T-helper 2 cell treated with Interferon-gamma antibody and Interleukin-4, amounts not matched to agents 5 μg/mL and 100 μg/mL, for 36 hours (primary cell): ENCODE measurements around the gene ISX.

Source experiments
- DNase-seq: peaks from one replicate; pipeline ENCODE4 v3.0.0; 2021; ENCODE audit warnings: low spot score
- H3K27ac Mint-ChIP-seq: one replicate; pipeline ENCODE4 v1.8.0; 2021; ENCODE audit warnings: mild to moderate bottlenecking, mixed read lengths
- H3K27me3 Mint-ChIP-seq: one replicate; pipeline ENCODE4 v1.8.0; 2021; ENCODE audit warnings: low read depth, mixed read lengths
- H3K36me3 Mint-ChIP-seq: one replicate; pipeline ENCODE4 v1.8.0; 2021; ENCODE audit warnings: low read depth, mixed read lengths
- H3K4me1 Mint-ChIP-seq: one replicate; pipeline ENCODE4 v1.8.0; 2021; ENCODE audit warnings: low read depth, mixed read lengths
- H3K4me3 Mint-ChIP-seq: one replicate; pipeline ENCODE4 v1.8.0; 2022; ENCODE audit warnings: mild to moderate bottlenecking, moderate library complexity, mixed read lengths
- H3K9me3 Mint-ChIP-seq: one replicate; pipeline ENCODE4 v1.8.0; 2021; ENCODE audit warnings: mixed read lengths

ISX gene

DNA sequence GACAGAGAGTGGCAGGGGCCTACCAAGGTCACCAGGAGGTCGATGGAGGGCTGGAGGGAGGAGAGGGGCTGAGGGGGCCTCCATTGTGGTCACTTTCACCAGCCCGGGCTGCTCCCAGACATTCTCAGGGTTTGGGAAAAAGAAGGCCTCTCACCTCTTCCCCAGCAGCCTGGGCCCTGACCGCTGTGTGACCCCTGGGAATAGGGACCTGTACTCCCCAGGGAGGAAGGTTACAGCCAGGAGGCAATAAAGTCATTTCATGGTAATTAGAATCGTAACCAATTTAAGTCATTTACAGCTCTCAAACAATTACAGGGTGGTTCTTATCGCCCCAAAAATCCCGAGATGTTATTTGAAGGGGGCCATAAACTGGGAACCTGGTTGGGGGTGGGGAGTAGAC is 37.8 kb downstream of the ISX start:
- Mint-ChIP-seq H3K4me1 (no peaks in the 10 kb centered on the region), H3K9me3 (no peaks in the 10 kb centered on the region), H3K27me3 (peaks cover 2% of the 10 kb centered on the region), H3K27ac (no peak overlapping the region), H3K36me3 (no peaks in the 10 kb centered on the region), H3K4me3 (no peak overlapping the region)
- no peak for DNase-seq

DNA sequence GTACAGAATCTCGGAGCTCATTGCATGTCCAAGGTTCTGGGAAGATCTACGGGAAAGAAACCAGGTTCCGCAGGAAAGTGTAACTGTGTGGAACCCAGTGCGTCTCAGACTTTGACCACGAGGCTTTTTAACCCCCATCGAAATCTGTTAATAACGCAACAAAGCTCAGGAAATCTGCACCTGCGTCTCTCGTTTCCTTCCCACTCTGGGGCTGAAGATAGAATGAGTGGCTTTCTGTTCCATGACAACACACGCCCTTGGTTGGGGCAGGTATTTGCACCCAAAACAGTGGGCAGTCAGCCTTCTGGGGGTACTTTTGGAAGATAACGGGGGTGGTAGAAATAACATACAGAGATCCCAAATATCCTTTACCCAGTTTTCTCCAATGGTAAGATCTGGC is 38.5 kb downstream of the ISX start:
- no peaks in the 10 kb centered on the region for H3K36me3 Mint-ChIP-seq
- no peak for DNase-seq
- no peaks in the 10 kb centered on the region for H3K9me3 Mint-ChIP-seq

GRCh38 chr22:35109616-35110015 is 43.7 kb downstream of the ISX start:
- Mint-ChIP-seq H3K27ac (no peak overlapping the region), H3K4me1 (no peaks in the 10 kb centered on the region), H3K9me3 (no peaks in the 10 kb centered on the region), H3K4me3 (no peak overlapping the region), H3K36me3 (no peaks in the 10 kb centered on the region), H3K27me3 (peaks cover 2% of the 10 kb centered on the region)
- no peak for DNase-seq

More for the DNA sequence above, 38.5 kb downstream of the ISX start:
- H3K27me3 Mint-ChIP-seq, result peaks cover 2% of the 10 kb centered on the region
- H3K27ac Mint-ChIP-seq, result no peak overlapping the region
- H3K4me3 Mint-ChIP-seq, result no peak overlapping the region
- no peaks in the 10 kb centered on the region for H3K4me1 Mint-ChIP-seq

DNA sequence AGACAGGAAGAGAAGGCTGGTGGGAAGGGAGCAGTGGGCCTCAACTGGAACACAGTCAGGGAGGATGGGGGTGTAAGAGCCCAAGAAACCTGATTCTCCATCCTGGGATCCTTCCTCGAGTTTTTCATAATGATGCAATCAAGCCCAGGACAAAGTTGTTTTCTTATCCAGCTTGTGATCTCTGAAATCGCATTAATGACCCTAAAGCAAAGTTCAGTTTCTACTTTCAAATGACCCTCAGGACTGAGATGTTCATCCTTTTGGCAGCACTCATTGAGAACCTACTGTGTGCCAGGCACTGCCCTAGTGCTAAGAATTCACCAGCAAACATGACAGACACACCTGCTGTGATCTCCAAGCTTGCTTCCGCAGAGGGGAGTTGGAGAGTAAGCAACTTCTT is 45.3 kb downstream of the ISX start:
- no peak overlapping the region for H3K4me3 Mint-ChIP-seq
- H3K27me3 Mint-ChIP-seq, result peaks cover 2% of the 10 kb centered on the region
- H3K4me1 Mint-ChIP-seq, result no peaks in the 10 kb centered on the region
- no peaks in the 10 kb centered on the region for H3K36me3 Mint-ChIP-seq
- H3K27ac Mint-ChIP-seq, result no peak overlapping the region
- DNase-seq, result no peak
- H3K9me3 Mint-ChIP-seq, result no peaks in the 10 kb centered on the region

DNA sequence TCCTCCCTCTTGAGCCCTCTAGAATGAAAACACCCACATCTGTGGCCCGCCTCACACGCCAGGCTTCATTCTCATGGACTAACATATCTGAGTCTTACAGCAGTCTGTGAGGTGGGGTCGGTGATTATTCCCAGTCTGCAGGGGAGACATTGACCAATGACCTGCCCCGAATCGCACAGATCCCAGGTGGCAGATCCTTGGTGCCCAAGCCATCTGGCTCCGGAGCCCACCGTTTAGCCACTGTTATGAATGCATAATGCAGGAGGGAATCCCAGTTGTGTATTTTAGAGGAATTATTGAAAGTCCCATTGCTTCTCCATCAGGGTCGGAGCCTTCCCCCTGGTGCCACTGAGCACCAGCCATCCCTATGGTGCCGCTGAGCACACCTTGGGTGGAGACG is 47.4 kb downstream of the ISX start:
- Mint-ChIP-seq H3K4me1 (no peaks in the 10 kb centered on the region), H3K27me3 (peaks cover 2% of the 10 kb centered on the region), H3K27ac (no peak overlapping the region), H3K9me3 (no peaks in the 10 kb centered on the region), H3K36me3 (no peaks in the 10 kb centered on the region), H3K4me3 (no peak overlapping the region)
- no peak for DNase-seq

DNA sequence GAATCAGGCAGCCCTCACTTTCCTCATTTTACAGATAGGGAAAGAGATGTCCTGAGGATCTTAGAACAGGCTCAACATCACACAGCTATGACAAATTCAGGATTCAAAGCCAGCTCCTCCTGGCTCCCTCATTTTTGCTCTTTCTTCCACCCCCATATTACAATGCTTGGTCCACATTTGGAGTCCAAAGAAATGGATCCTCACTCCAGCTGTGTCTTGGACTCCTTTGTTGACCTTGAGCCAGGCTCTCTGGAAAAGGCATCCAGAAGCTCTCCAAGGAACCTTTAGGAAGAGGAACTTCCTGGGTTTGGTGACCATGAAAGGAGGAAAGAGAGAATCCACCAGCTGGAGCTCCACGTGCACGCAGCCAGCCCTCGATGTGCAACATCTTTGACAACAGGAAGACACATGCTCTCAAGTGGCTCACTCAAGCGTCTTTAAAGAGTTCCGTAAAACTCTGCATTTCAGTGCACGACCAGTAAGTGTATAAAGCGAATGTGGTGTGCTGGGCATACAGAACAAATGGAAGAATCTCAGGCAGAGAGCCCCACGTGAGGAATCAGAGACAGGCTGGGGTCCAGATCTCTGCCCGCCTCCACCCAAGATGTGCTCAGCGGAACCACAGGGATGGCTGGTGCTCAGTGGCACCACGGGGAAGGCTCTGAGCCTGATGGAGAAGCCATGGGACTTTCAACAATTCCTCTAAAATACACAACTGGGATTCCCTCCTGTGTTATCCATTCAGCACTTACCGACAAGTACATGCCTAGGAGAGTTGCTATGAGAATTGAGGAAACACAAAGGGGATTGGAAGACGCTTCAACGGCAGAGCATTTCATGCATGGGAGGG is 48.4 kb downstream of the ISX start:
- Mint-ChIP-seq H3K9me3 (no peaks in the 10 kb centered on the region), H3K27ac (no peak overlapping the region), H3K4me3 (no peak overlapping the region), H3K27me3 (no peaks in the 10 kb centered on the region), H3K36me3 (no peaks in the 10 kb centered on the region), H3K4me1 (no peaks in the 10 kb centered on the region)
- no peak for DNase-seq

DNA sequence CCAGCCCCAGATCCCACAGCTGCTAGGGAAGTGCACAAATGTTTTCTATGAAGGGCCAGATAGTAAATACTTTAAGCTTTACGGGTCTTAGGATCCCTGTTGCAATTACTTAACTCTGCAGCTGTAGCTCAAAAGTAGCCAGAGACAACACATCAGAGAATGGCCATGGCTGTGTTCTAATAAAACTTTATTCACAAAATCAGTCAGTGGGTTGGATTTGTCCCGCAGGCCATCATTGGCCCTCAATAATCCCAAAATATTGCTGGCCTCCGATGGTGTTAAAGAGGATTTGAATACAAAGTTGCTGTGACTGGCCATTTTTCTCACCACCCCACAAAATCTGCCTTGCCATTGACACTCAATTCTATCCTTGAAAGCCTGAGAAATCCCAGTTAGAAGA is 49.6 kb downstream of the ISX start:
- H3K9me3 Mint-ChIP-seq, result no peaks in the 10 kb centered on the region
- no peak for DNase-seq
- H3K4me3 Mint-ChIP-seq, result no peak overlapping the region
- no peaks in the 10 kb centered on the region for H3K4me1 Mint-ChIP-seq
- H3K27ac Mint-ChIP-seq, result no peak overlapping the region
- no peaks in the 10 kb centered on the region for H3K27me3 Mint-ChIP-seq
- no peaks in the 10 kb centered on the region for H3K36me3 Mint-ChIP-seq

DNA sequence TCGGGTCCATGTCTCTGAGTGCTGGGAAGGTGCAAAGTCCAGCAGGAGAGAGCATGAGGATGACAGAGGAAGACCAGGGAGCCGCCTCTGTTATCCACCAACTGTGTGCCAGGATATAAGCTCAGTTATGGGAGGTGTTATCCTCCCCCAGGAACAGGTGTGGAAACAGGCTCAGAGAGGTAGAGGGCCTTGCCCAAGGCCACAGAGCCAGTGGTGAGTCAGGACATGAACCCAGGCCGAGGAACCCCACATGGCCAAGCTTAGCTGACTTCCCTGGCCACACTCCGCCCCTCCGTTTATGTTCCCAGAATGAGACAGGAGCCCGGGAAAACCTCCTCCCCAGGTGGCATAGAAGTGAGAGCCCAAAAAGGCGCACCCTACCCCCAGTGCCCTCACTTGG is 50.3 kb downstream of the ISX start:
- no peaks in the 10 kb centered on the region for H3K9me3 Mint-ChIP-seq
- H3K27ac Mint-ChIP-seq, result no peak overlapping the region
- DNase-seq, result no peak
- no peaks in the 10 kb centered on the region for H3K36me3 Mint-ChIP-seq
- H3K27me3 Mint-ChIP-seq, result no peaks in the 10 kb centered on the region
- no peaks in the 10 kb centered on the region for H3K4me1 Mint-ChIP-seq
- no peak overlapping the region for H3K4me3 Mint-ChIP-seq

- no peaks in the 10 kb centered on the region for H3K9me3 Mint-ChIP-seq
- H3K27ac Mint-ChIP-seq, result no peak overlapping the region
- DNase-seq, result no peak
- no peak overlapping the region for H3K4me3 Mint-ChIP-seq
- H3K36me3 Mint-ChIP-seq, result no peaks in the 10 kb centered on the region
- no peaks in the 10 kb centered on the region for H3K4me1 Mint-ChIP-seq
- no peaks in the 10 kb centered on the region for H3K27me3 Mint-ChIP-seq
Observed at GRCh38 chr22:35116817-35117216, 50.9 kb downstream of the ISX start.

DNA sequence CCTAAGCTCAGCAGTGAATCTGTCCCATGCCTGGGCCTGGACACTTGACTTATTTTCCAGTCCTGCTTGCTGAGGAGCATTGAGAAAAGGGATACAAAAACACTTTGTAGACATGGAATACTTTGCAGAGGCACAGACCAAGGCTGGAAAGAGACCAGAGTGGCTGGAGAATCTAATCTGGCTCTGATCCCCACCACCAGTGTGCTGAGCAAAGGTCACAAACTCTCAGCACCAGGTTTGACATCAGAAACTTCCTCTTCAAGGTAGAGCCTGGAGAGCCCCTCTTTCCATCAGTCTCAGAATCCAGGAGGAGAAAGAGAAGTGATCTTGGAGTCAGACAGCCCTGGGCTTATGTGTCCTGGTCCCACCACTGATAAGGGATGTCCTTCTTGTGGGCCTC is 53.5 kb downstream of the ISX start:
- Mint-ChIP-seq H3K9me3 (no peaks in the 10 kb centered on the region), H3K36me3 (no peaks in the 10 kb centered on the region), H3K4me3 (no peak overlapping the region), H3K4me1 (no peaks in the 10 kb centered on the region), H3K27me3 (no peaks in the 10 kb centered on the region), H3K27ac (no peak overlapping the region)
- no peak for DNase-seq

DNA sequence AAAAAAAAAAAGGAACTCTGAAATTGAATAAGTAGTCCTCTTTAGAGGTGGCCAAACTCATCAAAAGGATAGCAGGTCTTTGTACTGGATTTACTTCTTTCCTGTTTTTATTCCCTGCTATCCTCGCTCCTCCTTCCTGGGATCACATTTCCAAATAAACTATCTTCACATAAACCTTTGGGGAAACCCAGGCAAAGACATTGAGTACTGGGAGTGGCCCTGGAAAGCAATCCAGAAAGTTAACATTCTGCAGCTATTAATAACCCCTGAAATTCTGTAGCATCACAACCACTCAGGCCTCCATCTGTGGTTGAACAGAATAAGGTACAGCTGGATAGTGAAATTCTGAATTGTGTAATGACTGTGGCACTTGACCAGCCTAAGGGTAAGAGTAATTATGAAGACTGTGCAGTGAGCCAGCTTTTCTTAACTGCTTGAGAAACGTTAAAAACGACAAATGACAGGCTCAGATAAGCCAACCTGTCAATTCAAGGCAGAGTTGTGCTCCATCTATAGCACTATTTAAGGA is 58.8 kb downstream of the ISX start:
- no peak overlapping the region for H3K4me3 Mint-ChIP-seq
- H3K27me3 Mint-ChIP-seq, result no peaks in the 10 kb centered on the region
- no peak for DNase-seq
- no peak overlapping the region for H3K27ac Mint-ChIP-seq
- H3K36me3 Mint-ChIP-seq, result no peaks in the 10 kb centered on the region
- H3K9me3 Mint-ChIP-seq, result no peaks in the 10 kb centered on the region
- no peaks in the 10 kb centered on the region for H3K4me1 Mint-ChIP-seq

DNA sequence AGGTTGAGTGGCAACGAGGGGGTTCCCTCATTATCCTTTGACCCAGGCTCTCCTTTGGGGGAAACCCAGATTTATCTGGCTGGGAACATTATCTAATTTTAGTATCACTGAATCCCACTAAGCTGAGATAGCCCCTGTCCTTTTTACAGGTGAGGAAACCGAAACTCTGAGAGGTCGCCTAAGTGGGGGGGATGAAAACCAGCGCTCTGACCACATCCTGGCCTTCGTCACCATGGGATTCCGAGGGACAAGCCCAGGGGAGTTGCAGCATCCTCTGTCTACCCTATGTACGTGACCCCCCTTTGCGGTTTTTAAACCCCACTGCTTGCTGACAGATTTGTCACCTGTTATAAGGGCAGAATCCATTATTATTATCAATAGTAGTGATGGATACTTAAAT is 61.0 kb downstream of the ISX start:
- H3K9me3 Mint-ChIP-seq, result no peaks in the 10 kb centered on the region
- H3K36me3 Mint-ChIP-seq, result no peaks in the 10 kb centered on the region
- no peaks in the 10 kb centered on the region for H3K4me1 Mint-ChIP-seq
- DNase-seq, result no peak
- peaks cover 3% of the 10 kb centered on the region for H3K27me3 Mint-ChIP-seq
- H3K27ac Mint-ChIP-seq, result no peak overlapping the region
- H3K4me3 Mint-ChIP-seq, result no peak overlapping the region

DNA sequence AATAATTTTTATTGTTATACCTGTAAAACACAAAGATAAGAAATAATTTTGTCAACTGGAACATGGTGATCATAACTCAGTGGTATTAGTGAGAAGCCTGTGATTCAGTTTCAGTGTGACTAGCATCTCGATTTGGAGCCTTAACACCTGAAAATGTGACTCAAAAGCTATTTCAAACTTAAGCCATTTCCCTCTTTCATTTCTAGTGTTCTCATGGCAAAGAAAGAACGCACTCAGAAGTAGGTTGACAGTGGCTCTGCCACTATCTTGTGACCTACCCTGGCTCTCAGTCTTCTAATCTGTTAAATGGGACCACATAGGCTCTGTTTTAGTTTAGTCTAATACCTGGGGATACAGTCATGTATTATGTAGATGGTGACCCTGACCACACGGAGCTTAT is 62.7 kb downstream of the ISX start:
- no peak overlapping the region for H3K4me3 Mint-ChIP-seq
- peaks cover 8% of the 10 kb centered on the region for H3K27me3 Mint-ChIP-seq

DNA sequence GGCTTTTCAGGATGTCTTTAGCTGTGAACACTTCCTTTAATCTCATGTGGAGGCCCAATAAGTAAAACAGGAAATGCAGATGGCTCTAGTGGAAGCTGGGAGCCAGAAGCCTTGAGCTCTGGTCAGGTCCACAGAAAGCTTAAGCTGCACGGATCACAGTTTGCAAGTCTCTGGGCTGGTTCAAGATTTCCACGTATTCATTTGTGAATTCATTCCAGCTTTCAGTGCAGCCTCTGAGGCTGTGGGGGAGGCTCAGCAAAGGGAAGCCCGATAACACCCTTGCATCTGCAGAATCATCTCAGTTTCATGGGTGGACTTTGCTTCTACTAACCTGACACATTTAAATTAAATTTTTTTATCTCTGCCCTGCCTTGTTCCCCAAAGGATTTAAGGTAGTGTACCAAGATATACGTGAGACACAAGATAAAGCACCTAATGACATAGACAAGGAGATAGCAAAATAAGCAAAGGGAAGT is 65.6 kb downstream of the ISX start:
- H3K36me3 Mint-ChIP-seq, result no peaks in the 10 kb centered on the region
- H3K4me1 Mint-ChIP-seq, result peaks cover 3% of the 10 kb centered on the region
- H3K9me3 Mint-ChIP-seq, result no peaks in the 10 kb centered on the region
- DNase-seq, result no peak
- no peak overlapping the region for H3K4me3 Mint-ChIP-seq
- no peak overlapping the region for H3K27ac Mint-ChIP-seq
- H3K27me3 Mint-ChIP-seq, result peaks cover 13% of the 10 kb centered on the region

More for the DNA sequence above, 62.7 kb downstream of the ISX start:
- Mint-ChIP-seq H3K9me3 (no peaks in the 10 kb centered on the region), H3K27ac (no peak overlapping the region), H3K4me1 (no peaks in the 10 kb centered on the region), H3K36me3 (no peaks in the 10 kb centered on the region)
- no peak for DNase-seq

DNA sequence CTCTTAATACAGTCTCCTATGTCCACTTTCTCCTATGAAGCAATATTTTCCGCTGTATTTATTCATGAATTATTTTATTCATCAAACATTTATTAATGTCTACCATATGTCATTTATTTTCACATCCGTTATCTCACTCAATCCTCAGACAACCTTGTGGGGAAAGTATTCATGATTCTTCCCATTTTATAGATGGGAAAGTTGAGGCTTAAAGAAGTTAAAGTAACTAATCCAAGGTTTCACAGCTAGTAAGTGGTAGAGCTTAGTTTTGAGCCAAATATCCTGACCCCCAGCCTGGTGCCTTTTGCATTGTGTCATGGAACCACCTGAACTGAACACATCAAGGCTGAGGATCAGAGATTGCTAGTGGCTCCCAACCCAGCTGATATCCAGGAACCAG is 66.6 kb downstream of the ISX start:
- Mint-ChIP-seq H3K9me3 (no peaks in the 10 kb centered on the region), H3K27me3 (peaks cover 13% of the 10 kb centered on the region), H3K4me1 (peaks cover 3% of the 10 kb centered on the region), H3K4me3 (no peak overlapping the region), H3K27ac (no peak overlapping the region), H3K36me3 (no peaks in the 10 kb centered on the region)
- DNase-seq, result no peak
